Transverse colon (tissue), 4 donors: ENCODE measurements around the gene ZBTB20. TPM values are rescaled to one million over a fixed set of nuclear protein-coding genes. Genes with fewer than 3 reads are reported as not detected.

ENCODE experiments used
- DNase-seq: peaks from one replicate; pipeline ENCODE4 v3.0.0-alpha.2; 2019
- H3K27ac ChIP-seq, 4 donors: fragments of 200-600 bp; sonication (generic); 2 replicates each; pipeline ENCODE4 v1.5.1; 2016 to 2018; ENCODE audit warnings: inconsistent platforms in 4 of 4
- H3K27me3 ChIP-seq: fragments of 200-600 bp; sonication (generic); 2 replicates; pipeline ENCODE4 v1.5.1; 2017; ENCODE audit warnings: inconsistent platforms
- H3K36me3 ChIP-seq, 4 donors: fragments of 200-600 bp; sonication (generic); 2 replicates each; pipeline ENCODE4 v1.5.1; 2017 to 2019; ENCODE audit warnings: inconsistent platforms in 4 of 4
- H3K4me1 ChIP-seq, 4 donors: fragments of 200-600 bp; sonication (generic); 2 replicates each; pipeline ENCODE4 v1.5.1; 2017 to 2020; ENCODE audit warnings: inconsistent platforms in 4 of 4
- H3K4me3 ChIP-seq, 4 donors: fragments of 200-600 bp; sonication (generic); 1 replicate in 1 of 4; 2 replicates in 3 of 4; pipeline versions ENCODE4 v1.5.1 to v1.6.1; 2017 to 2019; ENCODE audit warnings: inconsistent platforms in 4 of 4
- H3K9me3 ChIP-seq, 2 donors: fragments of 200-600 bp; sonication (generic); 2 replicates each; pipeline ENCODE4 v1.5.1; 2017 to 2019; ENCODE audit warnings: inconsistent platforms in 2 of 2
- CTCF ChIP-seq, 5 experiments: fragments of 200-600 bp in 3 of 5; fragments of 450-650 bp in 2 of 5; sonication (generic) in 3 of 5; IDR thresholded peaks; 1 replicate in 2 of 5; 2 replicates in 3 of 5; pipeline ENCODE4 v1.5.1; 2016 to 2017; ENCODE audit warnings: antibody characterized with exemption in 5 of 5, inconsistent platforms in 3 of 5, mild to moderate bottlenecking in 2 of 5, moderate library complexity in 1 of 5
- EP300 ChIP-seq: sonication (generic); formaldehyde crosslinking; IDR thresholded peaks from one replicate; pipeline ENCODE4 v1.6.1; 2017; ENCODE audit warnings: antibody characterized with exemption, low read depth
- POLR2A ChIP-seq: fragments of 450-650 bp; IDR thresholded peaks from one replicate; pipeline ENCODE4 v1.6.1; 2016; ENCODE audit warnings: antibody characterized with exemption, mild to moderate bottlenecking, moderate library complexity
- POLR2AphosphoS5 ChIP-seq, 3 donors: sonication (generic); formaldehyde crosslinking; IDR thresholded peaks; one replicate each; pipeline ENCODE4 v1.6.1; 2016; ENCODE audit warnings: antibody characterized with exemption in 3 of 3
- WGBS, 2 donors: methylation state at CpG; one replicate each; pipeline ENCODE4 v1.1.5; 2018; ENCODE audit warnings: low coverage in 1 of 2; 5-methylcytosine and 5-hydroxymethylcytosine counted together
- in situ Hi-C, 4 donors: fragments of 200-750 bp; cut with MboI; loops; one replicate each; pipeline versions ENCODE4 v1.15.0 to v1.15.1; 2017; ENCODE audit warnings: low sequenced_read_pairs in 3 of 4, low pct_ligation_motif_present in 1 of 4, low pct_unique_long_range_greater_than_20kb in 1 of 4
- intact Hi-C: fragments of 100-400 bp; cut with DNase I; formaldehyde crosslinking; loops from one replicate; pipeline ENCODE4 v1.15.1; 2023; ENCODE audit warnings: low total_unique reads
- total RNA-seq, 4 donors: library from RNA; depleted of rRNA; stranded (reverse); fragments of >200 nt; gene quantifications; one replicate each; pipeline ENCODE4 v1.1.0, GENCODE V29; 2016

ZBTB20 gene
- total RNA-seq, 4 donors from 2014 or later, result 44.6 to 50.5 (median 46.4) TPM

GRCh38 chr3:114796796-114797195 lies 350.3 kb downstream of the ZBTB20 start:
- intact Hi-C loops, result no loop called here
- Histone ChIP-seq H3K27ac (no peak overlapping the region), H3K36me3 (no peaks in the 10 kb centered on the region), H3K4me3 (no peak overlapping the region), H3K4me1 (peaks cover 0 to 8% (median 2%) of the 10 kb centered on the region in 4 donors), H3K9me3 (no peaks in the 10 kb centered on the region), H3K27me3 (no peaks in the 10 kb centered on the region)
- in situ Hi-C loops, result no loop called here
- no peak for DNase-seq
- no peak for TF ChIP-seq POLR2AphosphoS5 (IDR thresholded peaks at IDR 0.05)
- no peak for TF ChIP-seq POLR2A
- TF ChIP-seq CTCF (IDR thresholded peaks at IDR 0.05), result no peak
- TF ChIP-seq EP300, result no peak

GRCh38 chr3:114794894-114795630 lies 352.0 kb downstream of the ZBTB20 start:
- H3K4me3 ChIP-seq, result no peak overlapping the region
- WGBS, 2 donors, result 88 to 95% methylated on average over 2 of the region's 2 CpGs
- H3K27ac ChIP-seq, result no peak overlapping the region
- H3K27me3 ChIP-seq, result no peaks in the 10 kb centered on the region
- H3K9me3 ChIP-seq, result no peaks in the 10 kb centered on the region
- H3K36me3 ChIP-seq, result no peaks in the 10 kb centered on the region
- H3K4me1 ChIP-seq, result peaks cover 0 to 10% (median 2%) of the 10 kb centered on the region in 4 donors
- in situ Hi-C loops (no loop called here), intact Hi-C loops (no loop called here)
- no peak for DNase-seq
- TF ChIP-seq POLR2AphosphoS5 (IDR thresholded peaks at IDR 0.05) (no peak), CTCF (IDR thresholded peaks at IDR 0.05) (no peak), POLR2A (no peak), EP300 (no peak)

GRCh38 chr3:114792159-114792918 lies 354.7 kb downstream of the ZBTB20 start:
- H3K4me3 ChIP-seq, result no peak overlapping the region
- intact Hi-C loops, result no loop called here
- H3K27me3 ChIP-seq, result no peaks in the 10 kb centered on the region
- TF ChIP-seq CTCF (IDR thresholded peaks at IDR 0.05), result no peak
- H3K4me1 ChIP-seq, result peaks cover 0 to 12% (median 2%) of the 10 kb centered on the region in 4 donors
- no peak overlapping the region for H3K27ac ChIP-seq
- no peaks in the 10 kb centered on the region for H3K9me3 ChIP-seq
- no peak for DNase-seq
- WGBS, 2 donors, result 90 to 100% methylated on average over 1 to 2 of the region's 2 CpGs
- H3K36me3 ChIP-seq, result no peaks in the 10 kb centered on the region
- in situ Hi-C loops, result no loop called here

- TF ChIP-seq EP300 (no peak), POLR2A (no peak), POLR2AphosphoS5 (IDR thresholded peaks at IDR 0.05) (no peak), CTCF (IDR thresholded peaks at IDR 0.05) (no peak)
- Histone ChIP-seq H3K4me3 (no peak overlapping the region), H3K27me3 (no peaks in the 10 kb centered on the region), H3K4me1 (peaks cover 0 to 12% (median 2%) of the 10 kb centered on the region in 4 donors), H3K36me3 (no peaks in the 10 kb centered on the region), H3K27ac (no peak overlapping the region), H3K9me3 (no peaks in the 10 kb centered on the region)
- intact Hi-C loops (no loop called here), in situ Hi-C loops (no loop called here)
- DNase-seq, result no peak
These were observed 356.3 kb downstream of the ZBTB20 start for GRCh38 chr3:114790752-114791151.
